Heart left ventricle (tissue), 16 donors: ENCODE data around the gene SULT2B1. TPM values are rescaled to one million over a fixed set of nuclear protein-coding genes. Genes with fewer than 3 reads are reported as not detected.

Experiments
- ATAC-seq, 4 donors: fragments of 200-7000 bp; cut with Tn5 transposase; one replicate each; pipeline ENCODE4 v1.9.1; 2020 to 2022; ENCODE audit warnings: moderate library complexity in 4 of 4, mild to moderate bottlenecking in 3 of 4, moderate number of reproducible peaks in 1 of 4
- DNase-seq, 5 donors: peaks; one replicate each; pipeline ENCODE4 v3.0.0-alpha.2; 2020
- H3K27ac ChIP-seq, 12 donors: fragments of 200-600 bp; sonication (generic) in 4 of 12; one replicate each; pipeline versions ENCODE4 v1.5.0 to v1.8.0; 2016 to 2022; ENCODE audit warnings: mild to moderate bottlenecking in 2 of 12
- H3K27me3 ChIP-seq, 9 donors: fragments of 200-600 bp; sonication (generic) in 2 of 9; one replicate each; pipeline versions ENCODE4 v1.5.1 to v1.8.0; 2016 to 2022; ENCODE audit warnings: mild to moderate bottlenecking in 3 of 9
- H3K36me3 ChIP-seq, 9 donors: fragments of 200-600 bp; sonication (generic) in 2 of 9; one replicate each; pipeline versions ENCODE4 v1.5.0 to v1.8.0; 2018 to 2022; ENCODE audit warnings: mild to moderate bottlenecking in 2 of 9
- H3K4me1 ChIP-seq, 12 donors: fragments of 200-600 bp; sonication (generic) in 4 of 12; one replicate each; pipeline versions ENCODE4 v1.5.0 to v1.8.0; 2016 to 2022; ENCODE audit warnings: mild to moderate bottlenecking in 3 of 12
- H3K4me3 ChIP-seq, 12 donors: fragments of 200-600 bp; sonication (generic) in 4 of 12; one replicate each; pipeline versions ENCODE4 v1.5.0 to v1.8.0; 2017 to 2022; ENCODE audit warnings: mild to moderate bottlenecking in 9 of 12, moderate library complexity in 4 of 12
- H3K9me3 ChIP-seq, 12 donors: fragments of 200-600 bp; sonication (generic) in 4 of 12; one replicate each; pipeline versions ENCODE4 v1.5.0 to v1.8.0; 2016 to 2022; ENCODE audit warnings: mild to moderate bottlenecking in 1 of 12
- POLR2A ChIP-seq, 2 donors: fragments of 450-650 bp; IDR thresholded peaks; one replicate each; pipeline ENCODE4 v1.6.1; 2017; ENCODE audit warnings: antibody characterized with exemption in 2 of 2, mild to moderate bottlenecking in 2 of 2, moderate library complexity in 2 of 2
- WGBS, 4 donors: extraction: QIAGEN DNeasy Blood & Tissue Kit in 2 of 4; methylation state at CpG; one replicate each; pipeline versions ENCODE4 v1.1.5 to v1.1.7; 2013 to 2018; 5-methylcytosine and 5-hydroxymethylcytosine counted together
- intact Hi-C, 10 donors: fragments of 100-400 bp; cut with DNase I; formaldehyde crosslinking; loops; one replicate each; pipeline versions ENCODE4 v1.11.1 to v1.14.2; 2022
- polyA plus RNA-seq, 2 donors: library from polyadenylated mRNA; stranded (reverse); fragments of 200-250 nt; gene quantifications; one replicate each; pipeline ENCODE4 v1.2.3, GENCODE V29; 2013
- total RNA-seq, 9 donors: library from RNA; depleted of rRNA in 2 of 9; stranded (reverse); fragments of >200 nt in 2 of 9; fragmentation: NEBNext Ultra II Directional in 3 of 9; extraction: Animal tissue kit (Norgen Biotek cat#: 25700) in 3 of 9; gene quantifications; one replicate each; pipeline versions ENCODE4 v1.1.0 to v1.2.4, GENCODE V29; 2016 to 2023
- TF ChIP-seq, protein P1 (sequence below), 12 donors: fragments of 200-600 bp; sonication (generic) in 4 of 12; IDR thresholded peaks; one replicate each; pipeline versions ENCODE4 v1.5.0 to v1.8.0; 2018 to 2022; ENCODE audit warnings: antibody characterized with exemption in 12 of 12, mild to moderate bottlenecking in 5 of 12
- donor health status: ischemic (EF 13 %, LVEDD 7.1; RV severe dilation, severe dysfunction).
- donor health status: healthy with polysubstance abuse.
- donor health status: DM: no; HTN: yes; CAD: no.
- donor health status: DM: no; HTN: no; CAD: no.
- donor health status: ischemic (EF 25% LVEDD 6.9; RV normal size, moderate dysfunction).
- donor health status: ischemic (EF 25% LVEDD 5.7; RV mildly dilated, moderate dysfunction).
- donor health status: healthy.
- donor health status: DM: yes; HTN: yes; CAD: no.
- donor health status: ischemic (EF 35%, LVEDD 5.7; RV mildly dilated, moderate dysfunction).
- donor health status: nonischemic (EF 11% LVEDD 7.7; RV severe dilation, severe dysfunction).
- donor health status: DM: yes; HTN: yes; CAD: no.
- donor health status: PGD.
- donor health status: ischemic (EF 29% LVEDD 5.4; RV normal size, mild dysfunction).
- donor health status: nonischemic (EF 23%, LVEDD 6.1; RV moderate dilation, normal function).

SULT2B1 gene
- total and polyA plus RNA-seq, 11 donors, result 0.19 to 0.45 TPM; not detected in 9

DNA sequence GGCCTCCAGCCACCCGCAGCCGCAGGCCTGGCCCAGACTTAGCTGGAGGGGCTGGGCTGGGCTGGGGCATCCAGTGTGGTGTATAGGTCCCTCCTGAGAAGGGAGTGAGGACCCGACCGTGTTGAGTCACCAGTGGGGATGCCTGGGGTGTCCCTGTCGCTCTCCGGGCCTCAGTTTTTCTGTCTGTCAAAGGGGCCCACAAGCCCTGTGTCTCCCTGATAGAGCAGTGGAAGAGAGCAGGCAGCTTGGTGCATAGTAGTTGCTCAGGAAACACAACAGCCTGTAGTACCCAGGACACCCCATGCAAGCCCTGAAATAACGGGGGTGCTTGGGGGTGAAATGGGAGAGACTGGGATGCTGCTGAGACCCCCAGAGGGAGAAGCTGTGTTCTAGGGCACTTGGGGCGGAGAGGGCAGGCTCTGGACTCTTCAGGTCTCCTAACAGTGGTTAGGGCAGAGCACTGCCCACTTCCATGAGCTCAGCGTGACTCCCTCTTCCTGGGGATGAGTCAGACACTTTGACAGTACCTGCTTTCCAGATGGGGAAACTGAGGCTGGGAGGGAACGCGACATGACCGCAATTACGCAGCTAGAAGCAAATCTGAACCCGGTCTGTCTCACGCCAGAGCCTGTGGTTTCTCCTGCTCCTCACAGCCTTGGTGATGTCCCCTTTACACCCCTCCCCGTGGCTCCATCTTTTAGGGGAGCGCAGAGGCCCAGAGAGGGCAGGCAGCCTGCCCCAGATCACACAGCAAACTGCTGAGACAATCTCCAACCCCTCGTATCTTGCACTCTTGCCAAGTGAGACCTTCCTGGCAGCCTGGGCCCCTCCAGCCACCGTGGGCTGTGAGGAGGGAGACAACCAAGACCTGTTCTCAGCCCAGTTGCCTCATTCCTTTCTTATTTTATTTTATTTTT, 692 bp downstream of the SULT2B1 start:
- Histone ChIP-seq H3K27me3 (peaks cover 0 to 30% (median 0%) of the 10 kb centered on the region in 9 donors), H3K9me3 (no peaks in the 10 kb centered on the region), H3K4me3 (no peak overlapping the region), H3K36me3 (no peaks in the 10 kb centered on the region), H3K4me1 (peaks cover 0 to 7% (median 0%) of the 10 kb centered on the region in 12 donors), H3K27ac (no peak overlapping the region)
- ATAC-seq, result peak in 1 of 4 donors; percentile 9
- WGBS, 4 donors, result 78 to 84% (median 81%) methylated on average over 13 to 19 of the region's 19 CpGs
- intact Hi-C loops, result no loop called here
- no peak for DNase-seq
- TF ChIP-seq, protein P1, sequence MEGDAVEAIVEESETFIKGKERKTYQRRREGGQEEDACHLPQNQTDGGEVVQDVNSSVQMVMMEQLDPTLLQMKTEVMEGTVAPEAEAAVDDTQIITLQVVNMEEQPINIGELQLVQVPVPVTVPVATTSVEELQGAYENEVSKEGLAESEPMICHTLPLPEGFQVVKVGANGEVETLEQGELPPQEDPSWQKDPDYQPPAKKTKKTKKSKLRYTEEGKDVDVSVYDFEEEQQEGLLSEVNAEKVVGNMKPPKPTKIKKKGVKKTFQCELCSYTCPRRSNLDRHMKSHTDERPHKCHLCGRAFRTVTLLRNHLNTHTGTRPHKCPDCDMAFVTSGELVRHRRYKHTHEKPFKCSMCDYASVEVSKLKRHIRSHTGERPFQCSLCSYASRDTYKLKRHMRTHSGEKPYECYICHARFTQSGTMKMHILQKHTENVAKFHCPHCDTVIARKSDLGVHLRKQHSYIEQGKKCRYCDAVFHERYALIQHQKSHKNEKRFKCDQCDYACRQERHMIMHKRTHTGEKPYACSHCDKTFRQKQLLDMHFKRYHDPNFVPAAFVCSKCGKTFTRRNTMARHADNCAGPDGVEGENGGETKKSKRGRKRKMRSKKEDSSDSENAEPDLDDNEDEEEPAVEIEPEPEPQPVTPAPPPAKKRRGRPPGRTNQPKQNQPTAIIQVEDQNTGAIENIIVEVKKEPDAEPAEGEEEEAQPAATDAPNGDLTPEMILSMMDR (IDR thresholded peaks at IDR 0.05), result no peak
- no peak for TF ChIP-seq POLR2A (IDR thresholded peaks at IDR 0.05)

DNA sequence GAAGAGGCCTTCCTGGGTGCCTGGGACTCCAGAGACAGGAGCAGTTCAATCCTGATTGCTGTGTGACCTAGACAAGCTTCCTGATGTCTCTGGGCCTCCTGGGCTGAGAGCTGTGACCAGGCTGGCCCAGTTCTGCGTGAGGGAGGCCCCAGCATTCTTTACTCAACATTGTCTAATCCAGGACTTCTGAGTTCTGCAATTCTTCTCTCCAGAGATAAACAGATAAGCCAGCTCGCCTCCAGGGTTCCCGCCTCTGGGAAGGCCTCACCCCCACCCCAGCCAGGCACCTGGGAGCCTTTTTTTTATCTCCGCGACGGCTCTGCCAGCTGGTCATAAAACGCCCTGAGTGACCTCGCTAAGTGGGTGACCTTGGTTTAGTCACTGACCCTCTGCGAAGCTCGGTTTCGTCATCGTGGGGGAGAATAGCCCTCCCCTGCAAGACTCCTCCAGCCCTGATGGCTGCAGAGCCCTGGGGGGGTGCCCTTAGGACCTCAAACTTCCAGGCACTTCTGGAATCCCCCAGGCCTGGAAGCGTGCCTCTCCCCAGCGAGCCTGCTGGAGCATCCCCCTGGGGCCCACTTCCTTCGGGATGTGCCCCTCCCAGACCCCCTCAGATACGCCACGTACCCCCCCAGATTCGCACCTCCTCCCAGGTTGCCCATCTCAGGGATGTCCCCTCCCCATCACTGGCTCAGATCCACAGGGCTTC, 1.9 kb downstream of the SULT2B1 start:
- Histone ChIP-seq H3K27me3 (peaks cover 0 to 26% (median 4%) of the 10 kb centered on the region in 9 donors), H3K4me3 (no peak overlapping the region), H3K36me3 (no peaks in the 10 kb centered on the region), H3K27ac (no peak overlapping the region), H3K4me1 (peaks cover 0 to 7% (median 0%) of the 10 kb centered on the region in 12 donors), H3K9me3 (no peaks in the 10 kb centered on the region)
- WGBS, 4 donors, result 17 to 24% (median 19%) methylated on average over 18 of the region's 18 CpGs
- ATAC-seq (peak in 2 of 4 donors; percentile 20 to 58), DNase-seq (peak in 1 of 5 donors; percentile 33)
- intact Hi-C loops, result no loop called here
- TF ChIP-seq, protein P1 (IDR thresholded peaks at IDR 0.05), result no peak
- TF ChIP-seq POLR2A (IDR thresholded peaks at IDR 0.05), result no peak

DNA sequence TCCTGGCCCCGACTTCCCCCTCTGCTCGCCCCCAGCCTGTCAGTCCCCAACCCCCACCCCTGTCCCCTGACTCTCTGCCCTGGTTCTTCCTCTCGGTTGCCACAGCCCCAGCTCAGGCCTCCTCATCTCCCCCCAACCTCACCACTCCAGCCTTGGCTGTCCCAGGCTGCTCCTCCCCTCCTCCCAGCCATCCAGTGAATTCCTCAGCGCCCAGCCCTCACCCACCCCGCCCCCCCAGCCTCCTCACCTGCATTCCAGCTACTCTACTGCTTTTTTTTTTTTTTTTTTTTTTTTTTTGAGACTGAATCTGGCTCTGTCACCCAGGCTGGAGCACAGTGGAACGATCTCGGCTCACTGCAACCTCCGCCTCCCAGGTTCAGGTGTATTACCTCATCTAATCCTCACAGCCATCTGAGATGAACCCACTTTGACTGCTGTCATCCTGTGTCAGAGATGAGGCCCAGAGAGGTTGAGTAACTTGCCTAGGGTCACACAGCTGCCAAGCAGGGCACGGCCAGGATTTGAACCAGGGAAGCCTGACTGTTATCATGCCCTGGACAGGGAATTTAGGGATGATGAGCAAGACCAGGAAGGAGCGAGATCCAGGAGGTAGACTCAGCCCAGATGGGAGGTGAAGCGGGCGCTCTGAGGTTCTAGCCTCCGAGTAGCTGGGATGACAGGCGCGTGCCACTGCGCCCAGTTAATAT, 2.6 kb downstream of the SULT2B1 start:
- H3K4me1 ChIP-seq, result peaks cover 0 to 7% (median 0%) of the 10 kb centered on the region in 12 donors
- no peak for DNase-seq
- no peak overlapping the region for H3K4me3 ChIP-seq
- no peak for ATAC-seq
- no peaks in the 10 kb centered on the region for H3K9me3 ChIP-seq
- WGBS, 4 donors, result 59 to 68% (median 63%) methylated on average over 15 to 16 of the region's 16 CpGs
- H3K36me3 ChIP-seq, result no peaks in the 10 kb centered on the region
- H3K27ac ChIP-seq, result no peak overlapping the region
- TF ChIP-seq POLR2A (IDR thresholded peaks at IDR 0.05), result no peak
- TF ChIP-seq, protein P1 (IDR thresholded peaks at IDR 0.05), result no peak
- intact Hi-C loops, result no loop called here
- H3K27me3 ChIP-seq, result peaks cover 0 to 28% (median 6%) of the 10 kb centered on the region in 9 donors
